DMS 273 (cell line): ENCODE data around the gene SEL1L.
"Not testable (repeated sequence)": the region's sequence is repeated elsewhere in the genome, so short reads cannot be mapped to it uniquely, and the experiment has no call there.

ENCODE experiments used
- DNase-seq: peaks from one replicate; lab custom pipeline; 2025; ENCODE audit not compliant: unreplicated experiment; lab: John Stamatoyannopoulos, UW

SEL1L gene

GRCh38 chr14:81474685-81475324 lies 58.8 kb downstream of the SEL1L start:
- DNase-seq, result no peak

DNA sequence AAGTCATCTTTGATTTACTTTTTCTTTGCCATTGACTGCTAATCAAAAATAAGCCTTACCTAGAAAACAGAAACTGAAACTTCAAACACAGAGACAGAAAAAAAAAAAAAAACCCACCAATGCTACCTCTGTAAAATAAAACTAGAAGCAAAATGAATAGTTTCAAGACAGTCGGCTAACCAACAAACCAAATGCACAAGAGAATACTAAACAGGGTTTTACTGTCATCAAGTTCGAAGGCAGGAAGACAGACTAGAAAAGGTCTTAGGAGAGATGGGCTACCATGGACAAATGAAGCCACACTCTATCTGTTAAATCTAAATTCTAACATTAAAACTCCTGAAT lies 59.5 kb downstream of the SEL1L start:
- no peak for DNase-seq

DNA sequence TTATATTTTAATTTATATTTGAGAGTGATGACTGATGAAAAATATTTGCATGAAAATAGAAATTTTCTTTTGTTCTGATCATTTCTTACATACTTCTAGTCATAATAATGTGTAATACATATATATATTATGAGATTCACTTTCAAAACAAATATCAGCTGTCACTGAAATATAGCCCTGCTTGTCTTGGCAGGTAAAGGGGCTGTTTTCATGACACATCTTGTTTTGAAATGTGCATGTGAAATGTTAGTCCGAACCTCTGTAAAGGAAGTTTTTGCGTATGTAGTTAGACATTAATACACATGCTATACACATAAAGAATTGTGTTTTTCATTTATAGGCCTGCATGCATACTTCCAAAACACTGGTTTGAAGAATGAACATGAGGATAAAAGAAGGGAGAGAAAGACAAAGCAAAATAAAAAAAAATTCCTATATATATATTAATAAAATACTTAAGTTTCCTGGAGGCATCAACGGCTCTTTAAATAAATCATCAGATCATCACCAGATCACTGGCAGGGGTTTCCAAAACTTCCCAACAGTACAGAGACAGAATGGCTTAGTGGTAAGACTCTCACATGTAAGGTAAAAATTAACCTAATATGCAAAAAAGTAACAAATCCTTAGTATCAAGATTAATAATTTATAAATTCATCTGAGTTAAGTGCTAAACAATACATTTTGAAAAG lies 60.1 kb downstream of the SEL1L start:
- DNase-seq, result no peak

GRCh38 chr14:81472096-81472800 lies 61.4 kb downstream of the SEL1L start:
- no peak for DNase-seq

DNA sequence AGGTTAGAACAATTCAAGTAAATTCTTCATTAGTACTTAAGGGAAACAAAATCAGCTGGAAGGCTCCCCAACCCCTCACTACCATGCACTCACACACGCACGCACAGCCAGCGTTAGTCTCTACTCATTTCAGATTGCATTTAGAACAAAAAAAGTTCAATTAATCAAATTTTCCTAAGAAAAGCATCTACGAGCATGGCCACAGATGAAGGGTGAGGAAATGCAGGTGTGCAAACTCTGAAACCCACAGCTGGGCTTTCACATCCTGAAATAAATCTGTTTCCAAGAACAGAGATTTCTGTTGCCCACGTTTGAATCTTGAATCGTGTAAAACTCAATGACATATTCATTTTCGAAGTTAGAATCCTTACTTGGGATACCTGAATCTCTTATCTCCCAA lies 62.6 kb downstream of the SEL1L start:
- DNase-seq, result no peak

GRCh38 chr14:81470557-81470826 lies 63.2 kb downstream of the SEL1L start:
- not testable (repeated sequence) for DNase-seq

GRCh38 chr14:81466854-81467253 lies 66.8 kb downstream of the SEL1L start:
- no peak for DNase-seq

GRCh38 chr14:81465507-81466228 lies 68.0 kb downstream of the SEL1L start:
- no peak for DNase-seq

- not testable (repeated sequence) for DNase-seq
Measured at GRCh38 chr14:81465003-81465392, 68.7 kb downstream of the SEL1L start.

DNA sequence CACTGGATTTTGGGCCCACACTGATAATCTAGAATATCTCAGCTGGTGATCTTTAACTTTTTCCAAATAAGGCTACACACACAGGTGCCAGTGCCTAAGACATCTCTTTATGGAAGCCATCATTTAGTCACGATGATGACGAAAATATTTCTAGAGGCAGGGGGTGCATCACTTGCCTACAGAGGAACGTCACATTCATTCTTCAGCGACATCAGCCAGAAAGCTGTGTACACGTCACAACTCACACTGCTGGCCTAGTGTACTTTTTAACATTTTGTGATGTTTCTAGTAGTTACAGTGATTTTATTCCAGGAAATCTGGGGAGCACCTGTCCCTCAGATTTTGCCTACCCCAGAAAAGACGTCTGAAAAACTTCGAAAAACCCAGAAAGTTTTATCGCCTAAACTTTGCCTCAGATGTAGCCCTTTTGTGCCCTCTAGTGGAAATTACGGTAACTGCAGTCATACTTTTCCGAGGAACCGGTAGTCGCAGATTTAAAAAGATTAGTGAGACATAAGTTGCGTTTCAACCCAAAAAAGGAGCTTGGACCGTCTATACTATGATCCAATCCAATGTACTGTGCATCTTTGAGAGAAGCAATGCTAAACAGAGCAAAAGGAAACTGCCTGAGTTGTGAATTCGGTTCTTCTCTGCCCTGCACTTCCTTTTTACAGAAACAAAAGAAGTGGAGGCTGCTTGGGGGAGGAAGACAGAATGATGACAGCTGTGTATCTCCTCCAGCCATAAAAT lies 69.2 kb downstream of the SEL1L start:
- peak; percentile 88 for DNase-seq

DNA sequence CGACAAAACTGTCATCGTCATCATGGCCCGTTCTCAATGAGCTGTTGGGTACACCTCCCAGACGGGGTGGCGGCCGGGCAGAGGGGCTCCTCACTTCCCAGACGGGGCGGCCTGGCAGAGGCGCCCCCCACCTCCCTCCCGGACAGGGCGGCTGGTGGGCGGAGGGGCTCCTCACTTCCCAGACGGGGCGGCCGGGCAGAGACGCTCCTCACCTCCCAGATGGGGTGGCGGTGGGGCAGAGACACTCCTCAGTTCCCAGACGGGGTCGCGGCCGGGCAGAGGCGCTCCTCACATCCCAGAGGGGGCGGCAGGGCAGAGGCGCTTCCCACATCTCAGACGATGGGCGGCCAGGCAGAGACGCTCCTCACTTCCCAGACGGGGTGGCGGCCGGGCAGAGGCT lies 71.3 kb downstream of the SEL1L start:
- not testable (repeated sequence) for DNase-seq

DNA sequence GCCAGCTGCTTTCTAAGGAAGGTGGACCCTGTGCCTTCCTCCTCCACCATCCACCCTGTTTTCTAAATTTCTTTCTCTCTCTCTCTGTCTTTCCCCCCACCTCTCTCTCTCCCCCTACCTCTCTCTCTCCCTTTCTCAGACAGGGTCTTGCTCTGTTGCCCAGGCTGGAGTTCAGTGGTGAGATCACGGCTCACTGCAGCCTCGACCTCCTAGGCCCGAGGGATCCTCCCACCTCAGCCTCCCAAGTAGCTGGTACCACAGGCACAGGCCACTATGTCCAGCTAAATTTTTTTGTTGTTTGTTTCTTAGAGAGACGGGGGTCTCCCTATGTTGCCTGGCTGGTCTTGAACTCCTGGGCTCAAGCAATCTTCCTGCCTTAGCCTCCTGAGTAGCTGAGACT lies 73.7 kb downstream of the SEL1L start:
- DNase-seq, result no peak

DNA sequence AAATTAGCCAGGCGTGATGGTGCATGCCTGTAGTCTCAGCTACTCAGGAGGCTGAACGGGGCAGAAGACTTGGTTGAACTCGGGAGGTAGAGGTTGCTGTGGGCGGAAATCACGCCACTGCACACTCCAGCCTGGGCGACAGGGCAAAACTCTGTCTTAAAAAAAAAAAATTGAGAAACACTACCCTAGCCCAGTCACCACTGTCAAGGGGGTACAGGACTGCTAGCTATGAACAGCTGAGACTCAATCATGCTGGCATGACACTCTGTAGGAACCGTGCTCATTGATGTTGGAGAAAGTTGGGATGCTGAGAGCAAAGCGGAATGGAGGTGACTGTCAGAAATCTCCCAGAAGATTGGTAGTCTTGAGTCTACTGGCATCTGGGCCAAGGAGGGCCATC lies 75.3 kb downstream of the SEL1L start:
- DNase-seq, result no peak

DNA sequence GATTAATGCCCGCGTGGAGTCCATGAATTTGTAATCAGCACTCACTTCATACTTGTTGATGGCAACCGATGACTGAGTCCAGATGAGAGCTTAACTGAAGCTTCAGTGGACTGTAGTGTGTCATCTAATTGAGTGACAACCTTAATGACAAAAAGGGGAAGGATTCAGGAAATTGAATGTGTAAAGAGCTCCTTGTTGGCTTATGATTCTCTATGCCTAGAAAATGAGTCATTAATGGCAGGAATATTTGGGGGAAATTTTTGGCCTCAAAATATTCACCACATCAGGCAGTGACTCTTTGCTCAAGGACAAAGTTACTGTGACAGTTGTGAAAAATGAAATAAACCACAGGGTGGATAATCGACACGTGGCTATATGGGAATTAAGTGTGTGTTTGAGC lies 78.3 kb downstream of the SEL1L start:
- no peak for DNase-seq

- peak; percentile 39 for DNase-seq
Measured at GRCh38 chr14:81454572-81455218, 79.0 kb downstream of the SEL1L start.

GRCh38 chr14:81453166-81453766 lies 80.4 kb downstream of the SEL1L start:
- peak; percentile 87 for DNase-seq

DNA sequence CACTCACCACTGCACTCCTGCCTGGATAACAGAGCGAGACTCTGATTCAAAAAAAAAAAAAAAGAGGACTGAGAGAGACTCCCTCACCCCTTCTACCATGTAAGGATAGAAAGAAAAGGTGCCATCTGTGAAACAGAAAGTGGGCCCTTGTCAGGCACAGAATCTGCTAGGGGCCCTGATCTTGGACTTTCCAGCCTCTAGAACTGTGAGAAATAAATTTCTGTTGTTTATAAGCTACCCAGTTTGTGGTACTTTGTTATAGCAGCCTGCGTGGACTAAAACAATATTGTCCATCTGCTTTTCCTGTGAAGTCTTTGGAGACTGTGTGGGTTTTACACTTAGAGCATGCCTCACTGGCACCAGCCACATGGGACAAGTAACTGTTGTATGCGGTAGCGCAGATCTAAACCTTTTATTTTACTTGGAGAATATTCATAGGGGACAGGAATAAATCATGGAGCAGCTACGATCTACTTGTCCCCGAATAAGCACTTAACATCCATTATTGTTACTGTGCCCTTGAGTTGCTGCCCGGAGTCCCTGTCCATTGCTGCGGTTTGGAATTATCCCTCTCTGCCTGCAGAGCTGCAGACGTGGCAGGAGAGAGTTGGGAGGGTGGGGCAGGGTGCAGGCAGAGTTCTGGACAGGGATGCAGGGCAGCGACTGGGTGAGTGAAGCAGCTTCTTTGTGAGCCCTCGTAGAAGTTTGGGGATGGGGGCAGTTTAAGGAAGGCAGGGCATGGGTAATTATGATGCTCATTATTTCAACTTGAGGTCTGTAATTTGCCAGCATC lies 81.1 kb downstream of the SEL1L start:
- peak; percentile 67 for DNase-seq

DNA sequence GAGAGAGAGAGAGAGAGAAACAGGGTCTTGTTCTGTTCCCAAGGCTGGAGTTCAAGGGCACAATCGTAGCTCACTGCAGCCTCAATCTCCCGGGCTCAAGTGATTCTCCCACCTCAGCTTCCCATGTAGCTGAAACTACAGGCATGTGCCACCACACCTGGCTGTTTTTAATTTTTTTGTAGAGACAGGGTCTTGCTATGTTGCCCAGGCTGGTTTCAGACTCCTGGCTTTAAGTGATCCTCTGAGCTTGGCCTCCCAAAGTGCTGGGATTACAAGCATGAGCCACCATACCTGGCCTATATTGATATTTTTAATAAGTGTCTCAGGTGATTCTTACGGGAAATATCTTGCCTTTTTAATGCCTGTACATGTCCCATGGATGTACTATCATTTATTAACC lies 82.7 kb downstream of the SEL1L start:
- no peak for DNase-seq

- DNase-seq, result peak; percentile 97
Measured at GRCh38 chr14:81450100-81450531, 83.5 kb downstream of the SEL1L start.

GRCh38 chr14:81449576-81449975 lies 84.1 kb downstream of the SEL1L start:
- DNase-seq, result no peak
